NCI-H748 (cell line): ENCODE measurements around the gene ATP11A.
"Not testable (repeated sequence)": the region's sequence is repeated elsewhere in the genome, so short reads cannot be mapped to it uniquely, and the experiment has no call there.

Experiments
- DNase-seq: peaks from one replicate; lab custom pipeline; 2025; ENCODE audit not compliant: unreplicated experiment; lab: John Stamatoyannopoulos, UW

ATP11A gene

GRCh38 chr13:112772929-112773328, 83.1 kb downstream of the ATP11A start:
- no peak for DNase-seq

- DNase-seq, result no peak
Measured at GRCh38 chr13:112773601-112774447, 84.0 kb downstream of the ATP11A start.

- no peak for DNase-seq
Measured at GRCh38 chr13:112774448-112774792, 84.6 kb downstream of the ATP11A start.

- DNase-seq, result no peak
Measured at GRCh38 chr13:112774829-112775565, 85.2 kb downstream of the ATP11A start.

- no peak for DNase-seq
Measured at GRCh38 chr13:112775791-112776279, 86.0 kb downstream of the ATP11A start.

- no peak for DNase-seq
Measured at GRCh38 chr13:112776354-112776753, 86.5 kb downstream of the ATP11A start.

- no peak for DNase-seq
Measured at GRCh38 chr13:112776971-112777370, 87.1 kb downstream of the ATP11A start.

GRCh38 chr13:112777637-112778406, 88.0 kb downstream of the ATP11A start:
- no peak for DNase-seq

- no peak for DNase-seq
Measured at GRCh38 chr13:112779856-112780604, 90.2 kb downstream of the ATP11A start.

- DNase-seq, result no peak
Measured at GRCh38 chr13:112781287-112781686, 91.4 kb downstream of the ATP11A start.

- no peak for DNase-seq
Measured at GRCh38 chr13:112781881-112782361, 92.1 kb downstream of the ATP11A start.

GRCh38 chr13:112782429-112783010, 92.7 kb downstream of the ATP11A start:
- DNase-seq, result no peak

GRCh38 chr13:112783135-112783977, 93.5 kb downstream of the ATP11A start:
- DNase-seq, result no peak

- peak; percentile 39 for DNase-seq
Measured at GRCh38 chr13:112783978-112784371, 94.1 kb downstream of the ATP11A start.

- DNase-seq, result no peak
Measured at GRCh38 chr13:112784811-112785482, 95.1 kb downstream of the ATP11A start.

- DNase-seq, result no peak
Measured at GRCh38 chr13:112785483-112785856, 95.6 kb downstream of the ATP11A start.

GRCh38 chr13:112786810-112787209, 97.0 kb downstream of the ATP11A start:
- not testable (repeated sequence) for DNase-seq

GRCh38 chr13:112790735-112791641, 101.2 kb downstream of the ATP11A start:
- DNase-seq, result no peak
